ENCODE results near the gene SLC25A17.
"Not testable (repeated sequence)": the region's sequence is repeated elsewhere in the genome, so short reads cannot be mapped to it uniquely, and the experiment has no call there.

SLC25A17 gene

GRCh38 chr22:40723396-40723933, 95.7 kb downstream of the SLC25A17 start:
- in situ Hi-C loops (cut with HindIII; ENCODE audit: low sequenced_read_pairs): no loop called here

- in situ Hi-C loops (cut with HindIII; ENCODE audit: low sequenced_read_pairs): no loop called here
Observed at GRCh38 chr22:40721266-40721665, 97.9 kb downstream of the SLC25A17 start.

GRCh38 chr22:40720538-40721256, 98.4 kb downstream of the SLC25A17 start:
- in situ Hi-C loops (cut with HindIII; ENCODE audit: low sequenced_read_pairs): no loop called here

- in situ Hi-C loops (cut with HindIII; ENCODE audit: low sequenced_read_pairs): not testable (repeated sequence)
Observed at GRCh38 chr22:40720156-40720537, 99.0 kb downstream of the SLC25A17 start.

Measured in endothelial cell of hepatic sinusoid (primary cell).